Bronchial epithelial cell (primary cell): ENCODE results near the gene SSX2IP. TPM values are rescaled to one million over a fixed set of nuclear protein-coding genes. Genes with fewer than 3 reads are reported as not detected.
A peak's percentile ranks its signal among the peaks of the same experiment; 100 is the strongest.

ENCODE experiments used
- DNase-seq: peaks from one replicate; pipeline ENCODE4 v3.0.0-alpha.2; 2010; ENCODE audit warnings: low read depth
- FAIRE-seq: peaks from 2 replicates; lab custom pipeline; 2011; peaks lifted over from hg19 to GRCh38; lab: Jason Lieb, UNC
- H3K27me3 ChIP-seq: 2 replicates; pipeline ENCODE4 v1.5.1; 2011; ENCODE audit warnings: low read length; ENCODE audit not compliant: control insufficient read depth, insufficient read depth
- H3K36me3 ChIP-seq: 2 replicates; pipeline ENCODE4 v1.5.1; 2011; ENCODE audit warnings: low read length; ENCODE audit not compliant: control insufficient read depth, insufficient read depth
- H3K4me3 ChIP-seq: 2 replicates; pipeline ENCODE4 v1.5.1; 2011; ENCODE audit warnings: mild to moderate bottlenecking, low read depth, low read length, control low read depth
- total RNA-seq: library from RNA; depleted of rRNA; stranded (reverse); fragments of >200 nt; gene quantifications from 2 replicates; pipeline ENCODE4 v1.2.1, GENCODE V29; 2014
- TF ChIP-seq, protein P1 (sequence below): IDR thresholded peaks from 2 replicates; pipeline ENCODE4 v1.5.1; 2011; ENCODE audit warnings: mild to moderate bottlenecking, moderate library complexity, low read length, control low read depth, inconsistent platforms; ENCODE audit not compliant: insufficient read depth, severe bottlenecking

SSX2IP gene
- total RNA-seq, 1 donor from 2014 or later = 11.6 TPM

DNA sequence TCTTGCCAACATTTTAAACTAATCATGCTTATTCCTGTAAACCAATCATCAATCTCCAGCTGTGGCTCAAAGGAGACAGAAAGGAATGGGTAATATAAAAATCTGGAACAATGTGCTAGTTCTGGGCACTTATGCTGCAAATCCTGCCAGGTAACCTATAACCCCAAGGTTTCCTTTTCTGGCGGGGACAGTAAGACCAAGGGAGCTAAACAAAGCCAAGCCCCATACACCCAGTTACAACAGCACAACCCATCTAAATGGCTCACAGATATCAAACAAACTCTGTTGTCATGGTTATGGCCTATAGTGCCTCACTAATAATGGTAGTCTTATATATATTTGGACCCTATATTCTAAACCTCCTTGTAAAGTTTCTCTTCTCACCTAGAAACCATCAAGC, 79.2 kb downstream of the SSX2IP start:
- Histone ChIP-seq H3K27me3 (no peaks in the 10 kb centered on the region), H3K4me3 (no peak overlapping the region), H3K36me3 (no peaks in the 10 kb centered on the region)
- FAIRE-seq = no peak
- TF ChIP-seq, protein P1, sequence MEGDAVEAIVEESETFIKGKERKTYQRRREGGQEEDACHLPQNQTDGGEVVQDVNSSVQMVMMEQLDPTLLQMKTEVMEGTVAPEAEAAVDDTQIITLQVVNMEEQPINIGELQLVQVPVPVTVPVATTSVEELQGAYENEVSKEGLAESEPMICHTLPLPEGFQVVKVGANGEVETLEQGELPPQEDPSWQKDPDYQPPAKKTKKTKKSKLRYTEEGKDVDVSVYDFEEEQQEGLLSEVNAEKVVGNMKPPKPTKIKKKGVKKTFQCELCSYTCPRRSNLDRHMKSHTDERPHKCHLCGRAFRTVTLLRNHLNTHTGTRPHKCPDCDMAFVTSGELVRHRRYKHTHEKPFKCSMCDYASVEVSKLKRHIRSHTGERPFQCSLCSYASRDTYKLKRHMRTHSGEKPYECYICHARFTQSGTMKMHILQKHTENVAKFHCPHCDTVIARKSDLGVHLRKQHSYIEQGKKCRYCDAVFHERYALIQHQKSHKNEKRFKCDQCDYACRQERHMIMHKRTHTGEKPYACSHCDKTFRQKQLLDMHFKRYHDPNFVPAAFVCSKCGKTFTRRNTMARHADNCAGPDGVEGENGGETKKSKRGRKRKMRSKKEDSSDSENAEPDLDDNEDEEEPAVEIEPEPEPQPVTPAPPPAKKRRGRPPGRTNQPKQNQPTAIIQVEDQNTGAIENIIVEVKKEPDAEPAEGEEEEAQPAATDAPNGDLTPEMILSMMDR = no peak
- no peak for DNase-seq

DNA sequence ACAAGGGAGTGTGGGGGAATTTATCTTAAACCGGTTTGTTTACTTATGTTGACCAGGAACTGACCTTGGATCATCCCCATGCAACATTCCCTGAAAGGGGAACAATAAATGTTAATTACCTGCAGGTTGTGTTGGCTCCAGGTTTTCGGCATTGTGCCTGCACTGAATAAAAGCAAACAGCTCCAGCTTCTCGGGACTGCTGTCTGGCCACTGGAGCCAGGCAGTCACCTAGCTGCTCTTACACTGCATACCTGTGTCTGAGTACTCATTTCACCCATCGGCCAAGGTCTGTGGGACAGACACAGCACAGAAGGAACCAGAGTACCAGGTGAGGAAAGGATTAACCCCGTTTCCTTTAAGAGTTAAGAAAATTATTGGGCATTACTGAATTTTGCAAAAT, 83.3 kb downstream of the SSX2IP start:
- no peak for FAIRE-seq
- no peaks in the 10 kb centered on the region for H3K27me3 ChIP-seq

DNA sequence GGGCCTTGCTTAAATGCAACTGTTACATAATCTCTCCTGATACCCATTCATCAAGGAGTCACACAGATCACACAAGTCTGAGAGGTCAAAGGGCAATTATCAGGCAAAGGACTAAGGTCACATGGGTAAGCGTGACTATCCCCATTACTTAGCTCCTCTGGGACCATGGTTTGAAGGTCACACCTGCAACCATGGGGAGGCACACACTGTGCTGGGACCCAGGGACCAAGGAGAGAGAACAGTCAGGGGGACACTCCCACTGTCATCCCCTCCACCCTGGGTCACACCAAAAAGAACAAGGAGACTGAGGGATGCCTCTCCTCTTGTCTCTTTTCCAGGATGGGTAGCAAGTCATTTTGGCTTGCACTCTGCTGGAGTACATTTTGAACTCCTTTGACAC, 85.1 kb downstream of the SSX2IP start:
- Histone ChIP-seq H3K36me3 (no peaks in the 10 kb centered on the region), H3K27me3 (no peaks in the 10 kb centered on the region), H3K4me3 (no peak overlapping the region)
- FAIRE-seq = no peak
- no peak for DNase-seq
- TF ChIP-seq, protein P1 = no peak

More for the DNA sequence above, 83.3 kb downstream of the SSX2IP start:
- Histone ChIP-seq H3K36me3 (no peaks in the 10 kb centered on the region), H3K4me3 (no peak overlapping the region)
- TF ChIP-seq, protein P1 = no peak
- DNase-seq = no peak

DNA sequence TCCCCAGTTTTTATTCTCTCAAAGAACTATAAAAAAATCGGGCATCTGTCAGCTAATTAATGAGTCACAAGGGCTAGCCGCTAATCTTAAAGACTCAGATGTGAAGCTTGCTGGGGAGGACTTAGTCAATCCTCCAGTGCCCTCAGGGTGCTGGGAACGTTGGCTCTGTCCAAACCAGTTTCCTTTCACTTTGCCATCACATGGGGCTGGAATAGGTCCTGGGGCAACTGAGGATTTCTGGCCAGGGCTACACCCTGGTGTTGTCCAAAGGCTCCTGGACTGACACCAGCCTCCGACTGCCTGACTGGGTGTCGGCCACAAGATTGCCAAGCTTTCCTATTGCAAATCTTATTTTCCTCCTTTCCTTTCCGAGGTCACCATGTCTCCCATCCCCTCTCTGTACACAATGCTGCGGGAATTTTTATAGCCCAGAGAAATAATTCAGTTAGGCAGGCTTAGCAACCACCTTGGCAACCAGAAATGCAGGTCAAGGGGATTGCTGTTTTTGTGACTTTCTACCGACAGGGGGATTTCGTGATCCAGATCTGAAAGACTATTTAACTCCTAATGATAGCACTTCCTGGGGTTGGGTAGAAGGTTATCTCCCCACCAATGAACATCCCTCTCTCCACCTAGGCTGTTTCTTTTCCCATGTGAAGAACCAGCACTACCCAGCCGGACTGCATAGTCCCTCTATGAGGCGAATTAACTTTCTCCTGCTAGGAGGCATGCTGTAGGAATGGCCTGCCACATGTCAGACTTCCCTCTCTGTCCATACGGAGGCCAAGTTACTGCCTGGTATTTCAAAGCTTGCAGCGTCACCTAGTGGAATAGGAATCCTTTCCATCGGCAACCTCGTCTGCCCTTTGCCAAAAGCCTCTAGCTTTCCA, 86.1 kb downstream of the SSX2IP start:
- DNase-seq = peak; percentile 94
- Histone ChIP-seq H3K4me3 (no peak overlapping the region), H3K36me3 (no peaks in the 10 kb centered on the region), H3K27me3 (no peaks in the 10 kb centered on the region)
- FAIRE-seq = no peak
- TF ChIP-seq, protein P1 = peak; percentile 41

DNA sequence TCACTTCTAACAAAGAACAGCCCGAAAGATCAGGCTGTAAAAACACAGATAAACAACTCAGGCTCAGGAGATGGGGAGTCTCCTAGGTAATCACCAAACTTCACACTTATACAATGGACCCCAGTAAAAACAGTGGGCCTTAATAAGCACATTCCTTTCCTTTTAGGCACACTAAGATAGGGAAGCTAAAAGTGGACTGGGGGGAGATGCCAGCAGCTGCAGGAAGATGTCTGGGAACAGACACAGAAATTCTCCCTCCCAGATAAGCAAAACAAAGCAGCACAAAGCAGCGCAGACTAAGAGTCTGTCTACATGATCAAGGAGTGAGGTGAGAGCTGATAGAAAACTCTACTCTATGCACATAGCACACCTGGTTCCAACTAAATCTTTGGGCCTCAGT, 87.0 kb downstream of the SSX2IP start:
- H3K36me3 ChIP-seq = no peaks in the 10 kb centered on the region
- DNase-seq = peak; percentile 8
- TF ChIP-seq, protein P1 = no peak
- no peaks in the 10 kb centered on the region for H3K27me3 ChIP-seq
- no peak for FAIRE-seq
- H3K4me3 ChIP-seq = no peak overlapping the region

DNA sequence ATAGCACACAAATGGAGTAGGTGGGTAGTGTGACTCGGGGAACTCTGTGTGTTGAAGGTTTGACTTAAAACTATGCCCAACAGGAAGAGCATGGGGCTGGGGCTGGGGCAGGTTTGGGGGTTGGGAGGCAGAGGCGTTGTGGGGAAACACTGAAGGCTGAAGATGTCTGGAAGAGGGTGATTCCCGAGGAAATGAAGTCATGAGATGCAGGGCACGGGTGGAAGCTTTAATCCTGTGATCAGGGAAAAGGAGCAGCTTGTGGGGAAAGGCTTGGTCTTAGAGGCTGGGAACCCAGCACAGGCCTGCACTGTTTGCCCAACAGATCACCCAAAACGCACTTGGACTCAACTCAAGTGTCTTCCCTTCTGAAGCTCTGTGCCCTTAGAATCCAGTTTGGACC, 89.5 kb downstream of the SSX2IP start:
- TF ChIP-seq, protein P1 = no peak
- no peak for DNase-seq
- no peak for FAIRE-seq
- no peak overlapping the region for H3K4me3 ChIP-seq
- no peaks in the 10 kb centered on the region for H3K27me3 ChIP-seq
- no peaks in the 10 kb centered on the region for H3K36me3 ChIP-seq
